H9 (cell line): Measurements from ENCODE around the gene APOA4. TPM values are rescaled to one million over a fixed set of nuclear protein-coding genes. Genes with fewer than 3 reads are reported as not detected.

Experiments used
- DNase-seq: peaks from one replicate; pipeline ENCODE4 v3.0.0-alpha.2; 2017
- H2AFZ ChIP-seq: one replicate; pipeline ENCODE4 v1.6.1; 2013; ENCODE audit warnings: mild to moderate bottlenecking, low read length, control low read depth, moderate library complexity
- H2AK5ac ChIP-seq: 2 replicates; pipeline ENCODE4 v1.6.1; 2013; ENCODE audit warnings: low read length, control low read depth, mixed read lengths; ENCODE audit not compliant: insufficient read length
- H2BK120ac ChIP-seq: one replicate; pipeline ENCODE4 v1.6.1; 2013; ENCODE audit warnings: low read depth, mild to moderate bottlenecking, low read length, control low read depth, inconsistent platforms; ENCODE audit not compliant: poor library complexity, severe bottlenecking
- H2BK12ac ChIP-seq: 2 replicates; pipeline ENCODE4 v1.6.1; 2013; ENCODE audit warnings: low read length, control low read depth, mixed read lengths, low read depth; ENCODE audit not compliant: insufficient read length
- H2BK15ac ChIP-seq: 2 replicates; pipeline ENCODE4 v1.6.1; 2013; ENCODE audit warnings: low read depth, low read length, control low read depth
- H2BK20ac ChIP-seq: one replicate; pipeline ENCODE4 v1.6.1; 2013; ENCODE audit warnings: low read depth, mild to moderate bottlenecking, low read length, control low read depth, inconsistent platforms; ENCODE audit not compliant: poor library complexity, severe bottlenecking
- H2BK5ac ChIP-seq: 2 replicates; pipeline ENCODE4 v1.6.1; 2013; ENCODE audit warnings: low read length, control low read depth, mixed read lengths; ENCODE audit not compliant: insufficient read length
- H3K14ac ChIP-seq: 2 replicates; pipeline ENCODE4 v1.6.1; 2013; ENCODE audit warnings: low read length, control low read depth; ENCODE audit not compliant: insufficient read depth
- H3K18ac ChIP-seq: 2 replicates; pipeline ENCODE4 v1.6.1; 2013; ENCODE audit warnings: low read depth, mild to moderate bottlenecking, mixed read lengths, low read length, control low read depth; ENCODE audit not compliant: insufficient read length
- H3K23ac ChIP-seq: 2 replicates; pipeline ENCODE4 v1.6.1; 2013; ENCODE audit warnings: low read length, control low read depth, mixed read lengths, low read depth; ENCODE audit not compliant: insufficient read length
- H3K23me2 ChIP-seq: 2 replicates; pipeline ENCODE4 v1.6.1; 2013; ENCODE audit warnings: low read depth, mild to moderate bottlenecking, mixed read lengths, low read length, control low read depth; ENCODE audit not compliant: insufficient read length, poor library complexity, severe bottlenecking
- H3K27ac ChIP-seq: 2 replicates; pipeline ENCODE4 v1.5.1; 2013; ENCODE audit warnings: low read length, control low read depth, mixed read lengths, low read depth; ENCODE audit not compliant: insufficient read length
- H3K27me3 ChIP-seq: 2 replicates; pipeline ENCODE4 v1.6.1; 2013; ENCODE audit warnings: low read length, control low read depth, inconsistent platforms; ENCODE audit not compliant: insufficient read depth
- H3K4ac ChIP-seq: 2 replicates; pipeline ENCODE4 v1.6.1; 2013; ENCODE audit warnings: low read depth, mild to moderate bottlenecking, control low read depth, inconsistent platforms, low read length, moderate library complexity
- H3K4me1 ChIP-seq: 2 replicates; pipeline ENCODE4 v1.6.1; 2013; ENCODE audit warnings: low read length, control low read depth, inconsistent platforms; ENCODE audit not compliant: insufficient read depth
- H3K4me2 ChIP-seq: 2 replicates; pipeline ENCODE4 v1.6.1; 2013; ENCODE audit warnings: low read length, control low read depth, mixed read lengths; ENCODE audit not compliant: insufficient read length, insufficient read depth
- H3K56ac ChIP-seq: 2 replicates; pipeline ENCODE4 v1.6.1; 2013; ENCODE audit warnings: low read depth, mild to moderate bottlenecking, mixed read lengths, low read length, control low read depth; ENCODE audit not compliant: insufficient read length
- H3K79me1 ChIP-seq: 2 replicates; pipeline ENCODE4 v1.6.1; 2013; ENCODE audit warnings: low read depth, mild to moderate bottlenecking, moderate library complexity, low read length, control low read depth, inconsistent platforms; ENCODE audit not compliant: insufficient read depth, poor library complexity, severe bottlenecking
- H3K79me2 ChIP-seq: 2 replicates; pipeline ENCODE4 v1.6.1; 2013; ENCODE audit warnings: low read length, control low read depth, inconsistent platforms; ENCODE audit not compliant: insufficient read depth
- H3K9ac ChIP-seq: 2 replicates; pipeline ENCODE4 v1.6.1; 2013; ENCODE audit warnings: low read length, control low read depth, mixed read lengths; ENCODE audit not compliant: insufficient read length; ENCODE audit errors: extremely low read depth
- H3K9me3 ChIP-seq: one replicate; pipeline ENCODE4 v1.6.1; 2013; ENCODE audit warnings: low read depth, low read length, inconsistent platforms; ENCODE audit not compliant: control insufficient read depth
- H3T11ph ChIP-seq: one replicate; pipeline ENCODE4 v1.6.1; 2013; ENCODE audit warnings: mild to moderate bottlenecking, low read length, control low read depth, inconsistent platforms
- H4K20me1 ChIP-seq: one replicate; pipeline ENCODE4 v1.6.1; 2013; ENCODE audit not compliant: control insufficient read depth, insufficient read length, insufficient read depth
- H4K5ac ChIP-seq: 2 replicates; pipeline ENCODE4 v1.6.1; 2013; ENCODE audit warnings: low read depth, mild to moderate bottlenecking, mixed read lengths, low read length, control low read depth; ENCODE audit not compliant: insufficient read length
- H4K8ac ChIP-seq: replicated peaks from 2 replicates; pipeline ENCODE4 v1.6.1; 2013; ENCODE audit warnings: low read length, control low read depth, mixed read lengths, low read depth; ENCODE audit not compliant: insufficient read length
- H4K91ac ChIP-seq: 2 replicates; pipeline ENCODE4 v1.6.1; 2013; ENCODE audit warnings: low read depth, mild to moderate bottlenecking, moderate library complexity, mixed read lengths, low read length, control low read depth; ENCODE audit not compliant: insufficient read length
- H3K27ac Mint-ChIP-seq, 3 experiments: 2 replicates in 2 of 3; 3 replicates in 1 of 3; pipeline ENCODE4 v1.8.0; 2020 to 2021; ENCODE audit warnings: mixed read lengths in 3 of 3, mild to moderate bottlenecking in 1 of 3, moderate library complexity in 1 of 3
- H3K27me3 Mint-ChIP-seq: 2 replicates; pipeline ENCODE4 v1.8.0; 2021; ENCODE audit warnings: low read depth, mild to moderate bottlenecking, moderate library complexity, mixed read lengths
- H3K36me3 Mint-ChIP-seq, 3 experiments: 2 replicates in 2 of 3; 3 replicates in 1 of 3; pipeline ENCODE4 v1.8.0; 2020 to 2021; ENCODE audit warnings: low read depth in 3 of 3, mixed read lengths in 3 of 3; ENCODE audit not compliant: insufficient read depth in 1 of 3
- H3K4me1 Mint-ChIP-seq, 2 experiments: 2 replicates each; pipeline ENCODE4 v1.8.0; 2020; ENCODE audit warnings: mixed read lengths in 2 of 2
- H3K4me3 Mint-ChIP-seq, 2 experiments: 2 replicates in 1 of 2; 3 replicates in 1 of 2; pipeline ENCODE4 v1.8.0; 2020 to 2021; ENCODE audit warnings: mild to moderate bottlenecking in 2 of 2, mixed read lengths in 2 of 2, moderate library complexity in 1 of 2
- H3K9me3 Mint-ChIP-seq, 2 experiments: 2 replicates in 1 of 2; 3 replicates in 1 of 2; pipeline ENCODE4 v1.8.0; 2020; ENCODE audit warnings: mild to moderate bottlenecking in 2 of 2, mixed read lengths in 2 of 2, moderate library complexity in 1 of 2
- WGBS: extraction: QIAGEN DNeasy Blood & Tissue Kit; methylation state at CpG from one replicate; pipeline ENCODE4 v1.1.7; 2013; ENCODE audit warnings: missing lambda C conversion rate, low lambda C conversion rate, mixed read lengths; ENCODE audit not compliant: insufficient read length; ENCODE audit errors: extremely low coverage; 5-methylcytosine and 5-hydroxymethylcytosine counted together
- total RNA-seq: library from RNA; stranded (reverse); gene quantifications from 2 replicates; pipeline ENCODE4 v1.2.1, GENCODE V29; 2021
- TF ChIP-seq, protein P1 (sequence below): fragments of 200-600 bp; sonication (generic); conservative IDR thresholded peaks from 3 replicates; pipeline ENCODE4 v1.8.0; 2021; ENCODE audit warnings: antibody characterized with exemption, mild to moderate bottlenecking

Gene APOA4
- total RNA-seq, 1 experiment from 2014 or later = not detected

DNA sequence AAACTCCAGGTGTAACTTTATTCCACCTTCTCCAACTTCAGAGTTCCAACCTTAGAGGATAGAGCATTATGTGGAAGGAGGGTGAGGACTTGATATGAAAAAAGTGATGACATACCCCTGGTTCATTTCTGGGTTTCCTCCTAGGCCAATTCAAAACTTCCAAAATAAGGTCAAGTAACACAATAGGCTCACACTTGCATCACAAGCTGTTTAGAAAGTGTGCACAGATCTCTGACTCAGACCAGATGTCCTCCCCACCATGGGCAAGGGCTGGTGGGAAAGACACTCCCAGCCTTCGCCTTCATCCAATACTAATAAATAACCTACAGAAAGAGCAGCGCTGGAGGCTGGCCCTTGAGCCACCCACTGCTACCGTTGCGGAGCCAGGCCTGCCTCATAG, 44.5 kb downstream of the APOA4 start:
- H3K4me1 Mint-ChIP-seq = peaks cover 7% of the 10 kb centered on the region in 2 experiments; a peak in 3 of 4 replicates

More for the DNA sequence above, 44.5 kb downstream of the APOA4 start:
- TF ChIP-seq, protein P1, sequence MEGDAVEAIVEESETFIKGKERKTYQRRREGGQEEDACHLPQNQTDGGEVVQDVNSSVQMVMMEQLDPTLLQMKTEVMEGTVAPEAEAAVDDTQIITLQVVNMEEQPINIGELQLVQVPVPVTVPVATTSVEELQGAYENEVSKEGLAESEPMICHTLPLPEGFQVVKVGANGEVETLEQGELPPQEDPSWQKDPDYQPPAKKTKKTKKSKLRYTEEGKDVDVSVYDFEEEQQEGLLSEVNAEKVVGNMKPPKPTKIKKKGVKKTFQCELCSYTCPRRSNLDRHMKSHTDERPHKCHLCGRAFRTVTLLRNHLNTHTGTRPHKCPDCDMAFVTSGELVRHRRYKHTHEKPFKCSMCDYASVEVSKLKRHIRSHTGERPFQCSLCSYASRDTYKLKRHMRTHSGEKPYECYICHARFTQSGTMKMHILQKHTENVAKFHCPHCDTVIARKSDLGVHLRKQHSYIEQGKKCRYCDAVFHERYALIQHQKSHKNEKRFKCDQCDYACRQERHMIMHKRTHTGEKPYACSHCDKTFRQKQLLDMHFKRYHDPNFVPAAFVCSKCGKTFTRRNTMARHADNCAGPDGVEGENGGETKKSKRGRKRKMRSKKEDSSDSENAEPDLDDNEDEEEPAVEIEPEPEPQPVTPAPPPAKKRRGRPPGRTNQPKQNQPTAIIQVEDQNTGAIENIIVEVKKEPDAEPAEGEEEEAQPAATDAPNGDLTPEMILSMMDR = no peak
- H3K4me2 ChIP-seq = no peak overlapping the region
- H3K56ac ChIP-seq = no peak overlapping the region
- no peak for DNase-seq
- no peak overlapping the region for H2AK5ac ChIP-seq
- H3K79me2 ChIP-seq = no peaks in the 10 kb centered on the region
- H3K23ac ChIP-seq = no peak overlapping the region
- no peak overlapping the region for H4K91ac ChIP-seq
- WGBS = no CpG with 5 or more reads among the region's 4 CpGs
- Mint-ChIP-seq H3K27me3 (no peaks in the 10 kb centered on the region), H3K4me3 (no peak overlapping the region), H3K9me3 (no peaks in the 10 kb centered on the region), H3K36me3 (peaks cover 35 to 76% (median 58%) of the 10 kb centered on the region in 3 experiments; a peak in 6 of 7 replicates), H3K27ac (no peak overlapping the region)
- H3K27ac ChIP-seq = no peak overlapping the region
- H3K14ac ChIP-seq = no peak overlapping the region
- H3K9me3 ChIP-seq = no peaks in the 10 kb centered on the region
- no peak overlapping the region for H2BK20ac ChIP-seq
- no peaks in the 10 kb centered on the region for H3K23me2 ChIP-seq
- H3K79me1 ChIP-seq = no peaks in the 10 kb centered on the region
- H2BK12ac ChIP-seq = no peak overlapping the region
- no peak overlapping the region for H3T11ph ChIP-seq
- H3K27me3 ChIP-seq = no peaks in the 10 kb centered on the region
- H3K18ac ChIP-seq = no peak overlapping the region
- no peak overlapping the region for H4K5ac ChIP-seq
- no peak overlapping the region for H2BK15ac ChIP-seq
- no peak overlapping the region for H2BK5ac ChIP-seq
- no peak overlapping the region for H2AFZ ChIP-seq
- no peak overlapping the region for H3K9ac ChIP-seq
- H2BK120ac ChIP-seq = no peak overlapping the region
- H4K20me1 ChIP-seq = no peaks in the 10 kb centered on the region
- H4K8ac ChIP-seq = no peak overlapping the region
- H3K4ac ChIP-seq = no peak overlapping the region
- H3K4me1 ChIP-seq = no peaks in the 10 kb centered on the region
